NCI-H2107 treated with DMSO at 0.1 percent for 48 hours (cell line): ENCODE data around the gene CDC34.
A peak's percentile ranks its signal among the peaks of the same experiment; 100 is the strongest.

Source experiments
- DNase-seq: peaks from one replicate; lab custom pipeline; 2025; ENCODE audit not compliant: unreplicated experiment; lab: John Stamatoyannopoulos, UW

CDC34 gene, protein sequence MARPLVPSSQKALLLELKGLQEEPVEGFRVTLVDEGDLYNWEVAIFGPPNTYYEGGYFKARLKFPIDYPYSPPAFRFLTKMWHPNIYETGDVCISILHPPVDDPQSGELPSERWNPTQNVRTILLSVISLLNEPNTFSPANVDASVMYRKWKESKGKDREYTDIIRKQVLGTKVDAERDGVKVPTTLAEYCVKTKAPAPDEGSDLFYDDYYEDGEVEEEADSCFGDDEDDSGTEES

DNA sequence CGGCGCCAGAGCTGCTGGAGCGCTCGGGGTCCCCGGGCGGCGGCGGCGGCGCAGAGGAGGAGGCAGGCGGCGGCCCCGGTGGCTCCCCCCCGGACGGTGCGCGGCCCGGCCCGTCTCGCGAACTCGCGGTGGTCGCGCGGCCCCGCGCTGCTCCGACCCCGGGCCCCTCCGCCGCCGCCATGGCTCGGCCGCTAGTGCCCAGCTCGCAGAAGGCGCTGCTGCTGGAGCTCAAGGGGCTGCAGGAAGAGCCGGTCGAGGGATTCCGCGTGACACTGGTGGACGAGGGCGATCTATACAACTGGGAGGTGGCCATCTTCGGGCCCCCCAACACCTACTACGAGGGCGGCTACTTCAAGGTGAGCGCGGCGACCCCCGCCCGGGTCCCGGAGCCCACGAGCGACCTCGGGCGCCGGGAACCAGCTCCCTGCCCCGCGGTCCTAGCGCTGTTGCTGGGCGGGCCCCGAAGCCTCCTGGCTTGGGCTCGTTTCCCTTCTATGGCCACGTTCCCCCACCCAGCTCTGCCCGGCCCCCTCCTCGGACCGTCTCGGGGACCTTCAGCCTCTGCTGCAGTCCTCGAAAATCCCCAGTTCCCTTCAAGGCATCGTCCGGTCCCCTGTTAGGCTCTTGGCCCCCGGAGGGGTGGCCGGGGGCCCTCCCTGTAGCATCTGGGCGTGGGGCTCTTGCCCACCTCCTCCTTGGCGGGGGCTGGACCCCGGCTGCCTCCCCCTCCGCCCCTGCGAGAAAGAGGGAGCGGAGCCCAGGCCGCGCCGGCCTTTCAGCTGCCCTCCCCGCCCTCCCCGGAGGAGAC lies at the start of gene CDC34:
CDC34 (plus strand) TSS at position 8 of the 808 bp plus-strand sequence; CDS start at position 180, 172 bp downstream.
- no peak for DNase-seq

GRCh38 chr19:482186-483041 lies 49.1 kb upstream of the CDC34 start:
- DNase-seq = no peak

GRCh38 chr19:483332-484072 lies 48.1 kb upstream of the CDC34 start:
- DNase-seq = no peak

DNA sequence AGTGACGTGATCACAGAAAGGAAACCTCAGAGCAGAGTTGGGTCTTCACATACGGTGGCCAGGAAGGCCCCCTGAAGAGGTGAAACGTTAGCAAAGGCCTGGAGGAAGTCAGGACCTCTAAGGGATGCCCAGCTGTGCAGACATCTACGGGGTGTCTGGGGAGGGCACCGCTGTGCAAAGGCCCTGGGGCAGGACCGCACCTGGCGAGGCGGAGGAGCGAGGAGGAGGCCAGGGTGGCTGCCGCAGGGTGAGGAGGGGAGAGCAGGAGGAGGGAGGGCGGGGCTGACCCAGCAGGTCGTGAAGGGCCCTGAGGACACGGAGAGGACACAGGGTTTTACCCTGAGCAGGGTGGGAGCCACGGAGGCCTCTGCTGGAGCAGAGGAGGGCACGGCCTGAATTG lies 47.1 kb upstream of the CDC34 start:
- DNase-seq = no peak

DNA sequence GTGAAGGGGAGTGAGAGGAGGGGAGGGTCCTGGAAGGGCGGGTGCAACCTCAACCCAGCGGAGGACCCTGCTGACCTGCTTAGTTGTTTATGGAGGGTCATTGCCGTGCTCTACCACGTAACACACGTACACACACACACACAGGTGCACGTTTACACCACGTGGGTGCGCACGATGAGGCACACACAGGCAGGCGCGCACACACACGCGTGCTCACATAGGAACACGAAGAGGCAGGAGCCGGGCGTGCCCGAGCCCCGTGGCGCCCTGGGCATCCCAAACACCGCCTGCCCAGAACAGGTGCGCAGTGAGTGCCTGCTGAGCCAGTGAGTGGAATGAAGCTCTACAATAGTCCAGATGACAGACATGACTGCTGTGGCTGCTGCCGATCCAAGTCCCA lies 46.5 kb upstream of the CDC34 start:
- peak; percentile 69 for DNase-seq

- peak; percentile 52 for DNase-seq
These were observed 45.9 kb upstream of the CDC34 start for GRCh38 chr19:485583-486236.

DNA sequence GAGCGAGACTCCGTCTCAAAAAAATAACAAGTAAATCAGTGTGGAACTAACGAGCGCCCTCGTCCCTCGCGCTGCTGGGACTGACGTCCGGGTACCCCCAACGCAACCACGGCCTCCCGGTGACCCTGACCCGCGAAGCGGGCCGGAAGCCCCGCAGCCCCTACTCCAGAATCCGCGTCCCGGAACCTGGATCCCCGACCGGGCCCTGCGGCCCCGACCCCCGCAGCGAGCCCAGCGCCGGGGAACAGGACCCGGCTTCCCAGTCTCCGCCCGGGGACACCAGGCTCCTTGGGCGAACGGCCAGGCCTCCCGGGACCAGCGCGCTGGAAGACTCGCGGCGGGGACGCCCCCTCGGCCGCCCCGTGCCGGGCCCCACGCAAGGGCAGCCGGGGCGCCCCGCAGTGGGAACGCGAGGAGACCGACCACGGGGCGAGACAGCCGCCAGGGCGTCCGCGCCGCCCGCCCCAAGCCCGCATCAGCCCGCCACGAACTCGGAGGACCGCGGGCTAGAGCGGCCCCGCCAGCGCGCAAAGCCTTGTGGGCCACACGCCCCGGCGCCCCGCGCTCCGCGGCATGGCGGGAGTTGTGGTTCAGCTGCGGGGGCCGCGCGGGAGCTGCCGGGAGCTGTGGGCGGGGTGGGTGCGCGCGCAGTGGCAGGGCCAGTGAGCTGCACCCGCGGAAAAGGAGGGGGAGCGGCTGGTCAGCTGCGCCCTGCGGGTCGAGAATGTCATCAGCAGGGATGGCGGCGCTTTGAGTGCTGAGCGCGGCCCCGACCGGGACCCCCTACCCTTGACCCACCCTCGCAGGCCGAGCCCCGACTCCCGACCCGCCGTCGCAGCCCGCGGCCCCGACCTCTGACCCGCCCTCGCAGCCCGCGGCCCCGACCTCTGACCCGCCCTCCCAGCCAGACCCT lies 42.8 kb upstream of the CDC34 start:
- DNase-seq = peak; percentile 56

DNA sequence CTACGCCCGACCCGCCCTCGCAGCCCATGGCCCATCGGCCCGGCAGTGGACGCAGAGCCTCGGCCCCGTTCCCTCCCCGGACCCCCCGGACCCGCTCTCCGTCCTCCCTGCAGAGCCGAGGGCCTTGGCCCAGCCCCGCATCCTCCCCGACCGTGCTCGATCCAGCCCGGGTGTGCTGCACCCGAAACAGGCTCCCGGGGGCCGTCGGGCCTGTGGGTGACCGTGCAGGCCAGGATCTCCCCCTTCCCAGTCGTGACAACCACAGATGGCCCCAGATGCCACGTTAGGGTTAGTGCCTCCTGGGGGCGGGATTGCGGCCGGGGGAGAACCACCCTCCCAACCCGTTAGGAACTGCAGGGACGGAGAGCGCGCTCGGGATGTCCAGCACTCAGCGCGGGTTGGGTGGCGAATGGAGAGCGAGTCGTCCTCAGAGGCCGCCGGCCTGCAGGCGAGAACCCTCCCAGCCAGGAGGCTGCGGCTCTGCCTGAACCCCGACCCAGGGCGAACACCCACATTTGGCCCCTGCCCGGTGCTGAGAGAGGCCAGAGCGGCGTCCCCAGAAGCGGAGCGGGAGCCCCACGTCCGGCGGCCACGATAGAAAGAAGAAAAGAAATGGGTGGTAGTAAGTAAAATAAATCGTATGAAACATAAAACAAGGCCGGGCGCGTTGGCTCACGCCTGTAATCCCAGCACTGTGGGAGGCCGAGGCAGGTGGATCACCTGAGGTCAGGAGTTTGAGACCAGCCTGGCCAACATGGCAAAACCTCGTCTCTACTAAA lies 42.0 kb upstream of the CDC34 start:
- DNase-seq = no peak

GRCh38 chr19:491146-491741 lies 40.3 kb upstream of the CDC34 start:
- DNase-seq = no peak

DNA sequence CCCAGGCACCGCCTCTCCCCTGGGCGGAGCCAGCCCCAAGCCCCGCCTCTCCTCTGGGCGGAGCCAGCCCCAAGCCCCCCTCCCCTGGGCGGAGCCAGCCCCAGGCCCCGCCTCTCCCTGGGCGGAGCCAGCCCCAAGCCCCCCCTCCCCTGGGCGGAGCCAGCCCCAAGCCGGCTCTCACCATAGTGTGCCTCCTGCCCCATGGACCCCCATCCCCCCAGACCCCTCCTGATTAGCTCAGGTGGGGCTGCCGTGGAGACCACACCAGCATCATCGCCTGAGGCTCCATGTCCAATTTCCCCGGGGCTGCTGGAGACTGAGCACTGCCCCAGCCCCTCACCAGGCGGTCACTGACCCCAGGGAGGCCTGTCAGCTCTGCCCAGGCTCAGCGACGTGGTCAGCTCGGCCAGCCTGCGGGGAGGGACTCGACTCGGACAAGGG lies 39.4 kb upstream of the CDC34 start:
- DNase-seq = no peak

GRCh38 chr19:493391-494170 lies 38.0 kb upstream of the CDC34 start:
- no peak for DNase-seq

GRCh38 chr19:494171-495080 lies 37.1 kb upstream of the CDC34 start:
- DNase-seq = no peak

DNA sequence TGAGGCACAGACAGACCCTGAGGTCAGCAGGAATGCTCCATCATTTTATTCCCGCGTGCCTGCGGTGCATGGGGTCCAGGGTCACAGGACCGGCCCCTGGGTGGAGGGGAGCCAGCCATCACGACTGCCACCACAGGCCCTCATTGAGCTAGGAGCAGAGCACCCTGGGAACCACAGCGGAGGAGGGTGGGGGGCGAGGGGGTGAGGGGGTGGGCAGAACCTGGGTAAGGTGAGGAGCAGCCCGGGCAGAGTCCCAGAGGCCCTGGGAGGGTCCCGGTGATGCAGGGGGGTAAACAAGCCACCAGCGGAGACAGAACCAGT lies 36.5 kb upstream of the CDC34 start:
- DNase-seq = no peak

- DNase-seq = no peak
These were observed 36.0 kb upstream of the CDC34 start for GRCh38 chr19:495402-496111.

DNA sequence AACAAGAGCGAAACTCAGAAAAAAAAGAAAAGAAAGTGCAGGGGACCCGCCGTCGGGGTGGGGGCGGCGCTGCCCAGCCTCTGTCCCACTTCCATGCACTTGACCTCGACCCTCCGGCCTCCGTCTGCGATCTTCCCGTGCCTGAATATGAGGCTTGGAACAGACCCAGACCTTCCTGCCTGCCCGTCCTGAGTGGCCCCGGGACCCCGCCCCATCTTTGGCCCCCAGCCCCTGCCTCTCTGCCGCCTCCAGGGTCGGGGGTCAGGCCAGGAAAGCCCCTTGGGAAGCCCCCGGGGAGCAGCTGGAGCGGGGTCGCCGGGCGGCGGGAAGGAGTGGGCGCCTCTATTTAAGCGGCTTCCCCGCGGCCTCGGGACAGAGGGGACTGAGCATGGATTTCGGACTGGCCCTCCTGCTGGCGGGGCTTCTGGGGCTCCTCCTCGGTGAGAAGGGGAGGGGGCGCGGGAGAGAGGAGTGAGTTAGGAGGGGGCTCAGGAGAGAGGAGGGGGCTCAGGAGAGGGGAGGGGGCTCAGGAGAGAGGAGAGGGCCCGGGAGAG lies 35.4 kb upstream of the CDC34 start, which contains the start of gene MADCAM1:
MADCAM1 (plus strand) TSS at position 375 of the 554 bp plus-strand sequence; CDS start at position 389, 14 bp downstream.
- DNase-seq = no peak
